A673 (cell line): ENCODE measurements around the gene SAMHD1. TPM values are rescaled to one million over a fixed set of nuclear protein-coding genes. Genes with fewer than 3 reads are reported as not detected.
"Not testable (repeated sequence)": the region's sequence is repeated elsewhere in the genome, so short reads cannot be mapped to it uniquely, and the experiment has no call there.

Experiments
- BruUV-seq: library from RNA; stranded (reverse); fragments of 400-500 nt; replicated peaks from 2 replicates; lab custom pipeline; 2021; lab: Mats Ljungman, UMichigan
- CTCF ChIA-PET: fragments of 300-600 bp; sonication (Branson Sonifier 250); formaldehyde crosslinking; loops from one replicate; lab custom pipeline; 2022; ENCODE audit warnings: antibody characterized with exemption; lab: Charles Lee
- POLR2A ChIA-PET: fragments of 300-600 bp; sonication (Branson Sonifier 250); formaldehyde crosslinking; loops from one replicate; lab custom pipeline; 2022; ENCODE audit warnings: antibody characterized with exemption; ENCODE audit not compliant: low non-redundant PET; lab: Charles Lee
- DNase-seq: peaks from one replicate; pipeline ENCODE4 v3.0.0-alpha.2; 2015; ENCODE audit warnings: low spot score
- H3K27ac ChIP-seq: fragments of 200-600 bp; sonication (generic); 2 replicates; pipeline ENCODE4 v1.5.1; 2016; ENCODE audit warnings: mixed run types, low read depth, mild to moderate bottlenecking, mixed read lengths, antibody characterized with exemption, low read length; ENCODE audit not compliant: poor library complexity, severe bottlenecking
- H3K27me3 ChIP-seq: fragments of 200-600 bp; sonication (generic); replicated peaks from 2 replicates; pipeline ENCODE4 v1.6.1; 2017; ENCODE audit warnings: mixed run types, low read depth, mild to moderate bottlenecking, mixed read lengths, antibody characterized with exemption, low read length; ENCODE audit not compliant: insufficient read depth, poor library complexity
- H3K36me3 ChIP-seq: fragments of 200-600 bp; sonication (generic); 2 replicates; pipeline ENCODE4 v1.6.1; 2016; ENCODE audit warnings: mixed run types, mild to moderate bottlenecking, mixed read lengths, antibody characterized with exemption, low read length; ENCODE audit not compliant: insufficient read depth, poor library complexity, severe bottlenecking
- H3K4me1 ChIP-seq: fragments of 200-600 bp; sonication (generic); 2 replicates; pipeline ENCODE4 v1.6.1; 2017; ENCODE audit warnings: mixed run types, mild to moderate bottlenecking, mixed read lengths, antibody characterized with exemption, low read length; ENCODE audit not compliant: insufficient read depth, poor library complexity, severe bottlenecking
- H3K4me3 ChIP-seq: fragments of 200-600 bp; sonication (generic); 2 replicates; pipeline ENCODE4 v1.5.1; 2016; ENCODE audit warnings: low read depth, mixed run types, mild to moderate bottlenecking, mixed read lengths, low read length; ENCODE audit not compliant: poor library complexity, severe bottlenecking
- H3K9me3 ChIP-seq: fragments of 200-600 bp; sonication (generic); 2 replicates; pipeline ENCODE4 v1.6.1; 2016; ENCODE audit warnings: mixed run types, low read depth, mild to moderate bottlenecking, mixed read lengths, antibody characterized with exemption, low read length; ENCODE audit not compliant: poor library complexity, severe bottlenecking
- EZH2 ChIP-seq: fragments of 200-600 bp; sonication (generic); IDR thresholded peaks from 2 replicates; pipeline ENCODE4 v1.6.1; 2017; ENCODE audit warnings: borderline replicate concordance, low read depth, mild to moderate bottlenecking, mixed read lengths, antibody characterized with exemption, low read length; ENCODE audit not compliant: poor library complexity, severe bottlenecking
- intact Hi-C: fragments of 100-400 bp; cut with micrococcal nuclease; formaldehyde crosslinking; loops from one replicate; pipeline ENCODE4 v1.10.0; 2022; ENCODE audit not compliant: unreplicated experiment
- total RNA-seq: library from RNA; stranded (reverse); gene quantifications from 2 replicates; pipeline ENCODE4 v1.2.3, GENCODE V29; 2021
- TF ChIP-seq, protein P1 (sequence below): fragments of 300-800, 200-600 bp; sonication (generic); conservative IDR thresholded peaks from 2 replicates; pipeline ENCODE4 v1.5.1; 2017; ENCODE audit warnings: low read depth, mild to moderate bottlenecking, antibody characterized with exemption, low read length, moderate library complexity, mixed read lengths

The SAMHD1 gene
- total RNA-seq, 1 experiment from 2014 or later, result 10.9 TPM

DNA sequence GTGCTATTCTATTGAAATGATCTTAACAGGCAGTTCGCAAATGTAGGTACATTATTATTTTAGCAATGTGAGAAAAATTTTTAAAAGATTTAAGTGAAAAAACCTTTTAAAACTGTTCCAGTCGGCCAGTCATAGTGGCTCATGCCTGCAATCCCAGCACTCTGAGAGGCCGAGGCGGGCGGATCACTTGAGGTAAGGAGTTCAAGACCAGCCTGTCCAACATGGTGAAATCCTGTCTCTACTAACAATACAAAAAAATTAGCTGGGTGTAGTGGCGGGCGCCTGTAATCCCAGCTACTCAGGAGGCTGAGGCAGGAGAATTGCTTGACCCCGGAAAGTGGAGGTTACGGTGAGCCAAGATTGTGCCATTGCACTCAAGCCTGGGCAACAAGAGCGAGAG, 45.9 kb downstream of the SAMHD1 start:
- DNase-seq, intact Hi-C loops, H3K36me3 ChIP-seq, H3K27ac ChIP-seq, H3K27me3 ChIP-seq, POLR2A ChIA-PET, CTCF ChIA-PET, H3K4me3 ChIP-seq, H3K9me3 ChIP-seq, H3K4me1 ChIP-seq, BruUV-seq: not testable (repeated sequence)

DNA sequence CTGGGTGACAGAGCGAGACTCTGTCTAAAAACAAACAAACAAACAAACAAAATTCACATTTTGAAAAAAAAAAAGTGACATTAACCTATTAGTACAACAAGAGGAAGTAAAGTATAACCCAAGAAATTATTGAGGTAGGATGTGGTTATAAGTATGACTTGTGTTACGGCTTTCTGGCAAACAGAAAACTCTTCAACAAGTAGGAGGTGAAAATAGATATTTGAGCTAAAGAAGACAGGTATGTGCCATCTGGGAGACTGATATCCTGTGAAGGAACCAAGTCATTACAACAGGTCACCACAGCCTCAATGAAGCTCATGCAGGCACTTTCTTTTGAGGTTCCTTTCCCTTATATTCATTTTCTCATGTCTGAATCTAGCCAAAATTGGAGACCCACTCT, 46.8 kb downstream of the SAMHD1 start:
- intact Hi-C loops, result no loop called here
- no peak overlapping the region for H3K27ac ChIP-seq
- no peak for DNase-seq
- H3K36me3 ChIP-seq, result no peaks in the 10 kb centered on the region
- no peaks in the 10 kb centered on the region for H3K4me1 ChIP-seq
- POLR2A ChIA-PET, result no interaction called here
- no peaks in the 10 kb centered on the region for H3K9me3 ChIP-seq
- H3K27me3 ChIP-seq, result no peaks in the 10 kb centered on the region
- BruUV-seq, result no TSS peak
- CTCF ChIA-PET, result no interaction called here
- TF ChIP-seq EZH2, result no peak
- TF ChIP-seq, protein P1, sequence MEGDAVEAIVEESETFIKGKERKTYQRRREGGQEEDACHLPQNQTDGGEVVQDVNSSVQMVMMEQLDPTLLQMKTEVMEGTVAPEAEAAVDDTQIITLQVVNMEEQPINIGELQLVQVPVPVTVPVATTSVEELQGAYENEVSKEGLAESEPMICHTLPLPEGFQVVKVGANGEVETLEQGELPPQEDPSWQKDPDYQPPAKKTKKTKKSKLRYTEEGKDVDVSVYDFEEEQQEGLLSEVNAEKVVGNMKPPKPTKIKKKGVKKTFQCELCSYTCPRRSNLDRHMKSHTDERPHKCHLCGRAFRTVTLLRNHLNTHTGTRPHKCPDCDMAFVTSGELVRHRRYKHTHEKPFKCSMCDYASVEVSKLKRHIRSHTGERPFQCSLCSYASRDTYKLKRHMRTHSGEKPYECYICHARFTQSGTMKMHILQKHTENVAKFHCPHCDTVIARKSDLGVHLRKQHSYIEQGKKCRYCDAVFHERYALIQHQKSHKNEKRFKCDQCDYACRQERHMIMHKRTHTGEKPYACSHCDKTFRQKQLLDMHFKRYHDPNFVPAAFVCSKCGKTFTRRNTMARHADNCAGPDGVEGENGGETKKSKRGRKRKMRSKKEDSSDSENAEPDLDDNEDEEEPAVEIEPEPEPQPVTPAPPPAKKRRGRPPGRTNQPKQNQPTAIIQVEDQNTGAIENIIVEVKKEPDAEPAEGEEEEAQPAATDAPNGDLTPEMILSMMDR, result no peak
- H3K4me3 ChIP-seq, result no peak overlapping the region

DNA sequence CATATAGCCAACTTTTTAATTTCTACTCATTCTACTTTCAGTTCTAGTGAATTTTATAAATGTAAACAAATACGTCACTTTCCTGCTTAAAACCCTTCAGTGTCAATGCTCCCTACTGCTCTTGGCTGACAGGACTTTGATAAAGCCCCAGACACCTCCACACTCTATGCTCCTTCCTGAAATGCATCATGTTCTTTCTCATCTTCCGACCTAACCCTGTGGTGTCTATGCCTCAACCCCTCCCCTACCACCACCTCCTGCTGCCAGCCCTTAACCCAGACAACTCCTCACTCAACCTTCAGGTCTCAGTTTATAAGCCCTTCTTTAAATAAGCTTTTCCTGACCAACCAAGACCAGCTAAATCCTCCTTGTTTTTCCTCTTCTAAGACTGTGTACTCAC, 56.5 kb downstream of the SAMHD1 start:
- intact Hi-C loops, result no loop called here
- DNase-seq, result no peak
- Histone ChIP-seq H3K4me3 (no peak overlapping the region), H3K27ac (no peak overlapping the region), H3K9me3 (no peaks in the 10 kb centered on the region), H3K27me3 (no peaks in the 10 kb centered on the region), H3K4me1 (no peaks in the 10 kb centered on the region), H3K36me3 (no peaks in the 10 kb centered on the region)
- ChIA-PET POLR2A (no interaction called here), CTCF (no interaction called here)
- no TSS peak for BruUV-seq
- TF ChIP-seq, protein P1, result no peak
- no peak for TF ChIP-seq EZH2

DNA sequence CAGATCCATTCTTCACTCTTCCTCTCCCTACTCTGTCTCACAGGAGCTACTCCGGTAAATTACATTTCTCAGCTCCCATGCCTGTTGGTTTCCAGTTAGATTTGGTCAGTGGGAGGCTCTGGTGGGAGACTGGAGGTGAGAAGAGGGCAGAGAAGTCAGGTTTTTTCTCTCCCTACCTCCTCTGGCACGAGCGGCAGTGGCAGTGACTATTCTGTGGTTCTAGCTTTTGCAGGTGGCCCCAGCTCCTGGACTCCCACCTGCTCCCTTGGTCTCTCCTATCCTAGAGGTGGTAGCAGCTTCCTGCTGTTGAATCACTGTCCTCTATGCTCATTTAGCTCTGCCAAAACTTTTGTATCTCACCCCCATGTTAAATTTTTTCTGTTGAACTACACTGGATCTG, 57.7 kb downstream of the SAMHD1 start:
- ChIA-PET POLR2A (no interaction called here), CTCF (no interaction called here)
- no peak overlapping the region for H3K4me3 ChIP-seq
- no TSS peak for BruUV-seq
- H3K36me3 ChIP-seq, result no peaks in the 10 kb centered on the region
- DNase-seq, result no peak
- no peaks in the 10 kb centered on the region for H3K4me1 ChIP-seq
- H3K27me3 ChIP-seq, result no peaks in the 10 kb centered on the region
- intact Hi-C loops, result no loop called here
- H3K9me3 ChIP-seq, result no peaks in the 10 kb centered on the region
- no peak overlapping the region for H3K27ac ChIP-seq
- TF ChIP-seq, protein P1, result no peak
- no peak for TF ChIP-seq EZH2
